Measurements from ENCODE around the gene GEMIN4.

GEMIN4 gene

DNA sequence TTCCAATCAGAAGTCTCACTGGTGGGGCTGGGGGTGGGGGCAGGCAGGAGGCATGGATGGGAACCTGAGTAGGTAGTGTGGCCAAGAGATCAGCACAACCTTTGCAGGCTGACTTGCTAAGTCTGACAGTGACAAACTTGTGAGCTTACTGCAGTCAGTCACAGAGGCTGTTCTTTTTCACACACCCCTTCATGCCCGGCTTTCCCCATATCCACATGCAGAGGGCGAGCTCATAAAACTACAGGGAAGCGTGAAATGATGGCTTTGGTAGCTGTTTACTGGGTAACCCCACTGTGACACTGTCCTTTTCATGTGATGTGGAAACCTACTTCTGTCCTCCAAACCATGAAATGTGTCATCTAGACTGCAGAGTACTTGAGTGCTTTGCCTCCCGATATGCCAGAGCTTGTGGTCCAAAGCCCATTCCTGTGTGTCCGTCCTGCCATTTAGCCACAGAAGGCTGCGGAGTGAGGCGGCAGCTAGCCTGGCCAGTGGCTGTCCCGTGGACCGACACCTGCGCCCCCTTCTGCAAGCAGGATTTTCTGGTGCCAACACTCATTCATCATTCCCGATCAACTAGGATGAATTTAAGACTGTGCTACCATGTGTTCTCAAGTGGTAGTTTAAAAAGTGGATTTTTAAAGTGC, 9.8 kb downstream of the GEMIN4 start:
- no peak for DNase-seq (ENCODE audit: low read depth, low spot score)

DNA sequence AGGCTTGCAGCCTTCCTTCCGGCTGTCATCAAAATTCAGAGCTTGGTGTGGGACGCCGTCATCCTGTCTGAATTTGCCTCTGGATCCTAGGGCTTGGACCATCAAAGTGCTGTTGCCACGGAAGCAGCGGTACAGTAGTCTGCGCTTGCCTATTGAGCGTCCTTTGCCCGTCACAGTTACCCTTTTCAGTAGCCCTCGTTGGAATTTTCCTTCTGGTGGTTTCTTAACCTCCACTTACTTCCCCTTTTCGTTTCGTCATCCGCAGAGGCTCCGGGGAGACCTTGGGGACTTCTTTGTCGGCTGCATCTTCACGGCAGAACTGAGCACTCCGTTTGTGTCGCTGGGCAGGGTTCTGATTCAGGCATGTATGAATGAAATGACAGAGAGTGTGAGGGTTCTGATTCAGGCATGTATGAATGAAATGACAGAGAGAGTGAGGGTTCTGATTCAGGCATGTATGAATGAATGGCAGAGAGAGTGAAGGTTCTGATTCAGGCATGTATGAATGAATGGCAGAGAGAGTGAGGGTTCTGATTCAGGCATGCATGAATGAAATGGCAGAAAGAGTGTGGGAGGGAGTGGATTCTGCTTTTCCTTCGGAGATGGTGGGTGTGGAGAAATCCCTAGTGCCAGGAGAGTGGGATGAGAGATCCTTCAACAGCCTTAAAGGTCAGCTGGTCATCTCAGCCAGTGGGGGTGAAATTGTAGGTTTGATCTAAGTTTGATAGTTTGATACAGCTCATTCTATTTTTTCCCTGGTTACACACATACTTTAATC, 11.6 kb downstream of the GEMIN4 start:
- DNase-seq (ENCODE audit: low read depth, low spot score): no peak

DNA sequence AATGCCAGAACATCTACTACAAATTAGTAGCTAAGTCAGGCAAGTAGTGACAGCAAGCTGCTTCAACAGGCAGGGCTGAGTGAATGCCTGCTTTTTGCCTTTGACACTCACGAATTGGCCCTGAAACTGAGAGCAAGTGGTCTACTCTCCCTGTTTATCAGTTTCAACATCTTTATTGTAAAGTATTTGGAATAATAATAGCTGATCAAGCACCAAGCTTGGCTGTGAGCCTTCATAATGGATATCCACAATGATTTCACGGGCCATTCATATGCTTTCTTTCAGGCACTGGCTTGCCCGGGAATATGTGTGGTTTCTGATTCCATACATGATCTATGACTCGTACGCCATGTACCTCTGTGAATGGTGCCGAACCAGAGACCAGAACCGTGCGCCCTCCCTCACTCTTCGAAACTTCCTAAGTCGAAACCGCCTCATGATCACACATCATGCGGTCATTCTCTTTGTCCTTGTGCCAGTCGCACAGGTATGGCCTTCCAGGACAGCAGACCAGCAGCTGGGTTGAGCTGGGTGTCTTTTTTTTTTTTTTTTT, 14.4 kb downstream of the GEMIN4 start:
- no peak for DNase-seq (ENCODE audit: low read depth, low spot score)

DNA sequence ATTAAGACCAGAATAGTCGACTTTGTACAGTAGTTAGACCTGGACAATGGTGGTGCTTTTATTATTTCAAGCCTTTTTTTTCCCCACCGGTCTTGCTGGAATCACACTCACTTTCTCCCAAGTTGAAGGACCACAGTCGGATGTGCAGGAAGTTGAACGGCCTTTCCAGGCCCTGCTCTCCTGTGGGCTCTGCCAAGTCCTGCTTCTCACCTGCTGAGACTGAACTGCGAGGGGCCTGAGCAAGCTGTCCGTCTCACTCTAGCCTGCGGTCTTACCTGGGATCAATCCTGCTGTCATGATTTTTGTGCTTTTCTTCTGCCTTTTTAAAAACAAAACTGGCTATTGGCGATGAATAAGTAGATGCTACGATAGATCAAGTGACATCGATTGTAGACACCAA, 18.3 kb downstream of the GEMIN4 start:
- no peak for DNase-seq (ENCODE audit: low read depth, low spot score)

DNA sequence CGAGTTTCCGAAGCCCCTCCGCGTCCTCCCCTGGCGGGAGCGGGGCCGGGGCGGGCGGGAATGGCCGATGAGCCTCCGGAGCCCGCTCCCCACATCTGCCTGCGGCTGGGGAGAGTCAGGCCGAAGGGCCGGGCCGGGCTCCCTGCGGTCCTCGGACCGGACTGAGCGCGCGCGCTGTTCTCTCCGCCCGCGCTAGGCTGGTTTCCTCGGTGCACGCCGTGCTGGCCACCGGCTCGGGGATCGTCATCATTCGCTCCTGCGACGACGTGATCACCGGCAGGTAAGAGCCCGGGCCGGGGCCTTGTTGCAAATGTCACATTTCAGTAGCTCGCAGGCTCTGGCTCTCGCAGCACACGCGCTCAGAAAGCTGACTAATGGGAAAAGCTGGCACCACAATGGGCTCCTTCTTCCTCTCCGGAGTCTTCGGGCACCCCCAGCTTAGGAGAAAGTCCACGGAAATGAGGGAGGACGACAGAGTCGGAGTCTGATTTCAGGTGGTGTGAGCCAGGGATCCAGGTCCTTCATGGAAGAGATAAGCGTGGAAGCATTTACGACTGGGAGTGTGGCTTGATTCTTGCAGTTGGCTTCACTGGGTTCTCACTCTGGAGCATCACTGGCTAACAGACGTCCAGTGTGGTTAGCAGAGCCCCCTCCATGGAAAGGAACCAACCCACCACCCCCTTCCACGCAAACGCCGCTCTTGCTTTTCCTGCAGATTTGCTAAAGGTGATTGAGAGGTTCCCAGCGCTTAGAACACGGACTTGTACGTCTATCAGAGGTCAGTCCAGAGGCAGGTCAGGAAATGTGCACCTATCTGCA, 19.0 kb downstream of the GEMIN4 start:
- no peak for DNase-seq (ENCODE audit: low read depth, low spot score)

DNA sequence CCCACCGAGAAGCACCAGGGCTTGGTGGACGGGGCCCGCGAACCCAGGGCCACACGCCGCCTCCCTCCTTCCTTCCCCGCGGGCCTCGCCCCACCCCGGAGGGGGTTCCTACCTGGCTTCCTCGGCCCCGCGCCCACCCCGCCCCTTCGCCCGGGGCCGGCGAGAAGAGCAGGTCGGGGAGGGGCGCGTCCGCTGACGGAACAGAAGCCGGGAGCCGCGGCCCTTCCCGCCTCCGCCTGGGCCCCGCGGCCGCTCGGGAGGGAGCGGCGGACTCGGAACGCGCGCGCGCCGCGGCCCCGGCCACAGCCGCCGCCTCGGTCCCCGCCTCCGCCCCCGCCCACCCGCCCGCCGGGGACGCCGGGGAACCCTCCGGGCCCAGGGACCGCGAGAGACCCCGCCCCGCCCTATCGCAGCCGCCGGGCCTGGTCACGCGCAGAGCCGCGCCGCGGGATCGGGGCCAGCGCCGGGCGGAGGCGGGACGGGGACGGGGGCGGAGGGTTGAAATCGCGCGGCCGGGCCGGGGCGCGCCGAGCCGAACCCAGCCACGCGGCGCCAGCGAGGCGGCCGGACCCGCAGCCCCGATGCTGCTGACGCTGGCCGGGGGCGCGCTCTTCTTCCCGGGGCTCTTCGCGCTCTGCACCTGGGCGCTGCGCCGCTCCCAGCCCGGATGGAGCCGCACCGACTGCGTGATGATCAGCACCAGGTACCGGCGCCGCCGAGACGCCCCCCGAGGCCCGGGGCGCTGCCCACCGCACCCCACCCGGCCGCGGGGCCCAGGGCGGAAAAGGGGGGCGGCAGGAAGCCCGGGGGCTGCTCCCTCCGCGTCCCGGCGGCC, 19.8 kb downstream of the GEMIN4 start, which contains the start of gene TLCD3A:
Gene TLCD3A (plus strand): TSS at position 530 of the 835 bp plus-strand sequence. CDS start 52 bp downstream, at position 582.
- no peak for DNase-seq (ENCODE audit: low read depth, low spot score)

DNA sequence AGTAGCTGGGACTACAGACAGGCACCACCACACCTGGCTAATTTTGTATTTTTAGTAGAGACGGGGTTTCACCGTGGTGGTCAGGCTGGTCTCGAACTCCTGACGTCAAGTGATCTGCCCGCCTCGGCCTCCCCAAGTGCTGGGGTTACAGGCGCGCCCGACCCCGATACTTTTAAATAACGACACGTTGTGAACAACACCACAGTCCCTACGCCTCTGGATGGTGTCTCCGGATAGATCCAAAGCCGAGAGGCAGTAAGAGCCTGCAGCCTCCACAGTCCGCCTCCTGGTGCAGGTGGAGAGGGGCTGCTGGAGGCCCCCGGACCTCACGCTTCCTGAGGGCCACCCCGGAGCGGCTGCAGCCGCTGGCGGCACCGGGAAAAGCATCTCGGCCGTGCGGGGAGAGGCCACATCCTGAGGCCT, 20.4 kb downstream of the GEMIN4 start:
- no peak for DNase-seq (ENCODE audit: low read depth, low spot score)

DNA sequence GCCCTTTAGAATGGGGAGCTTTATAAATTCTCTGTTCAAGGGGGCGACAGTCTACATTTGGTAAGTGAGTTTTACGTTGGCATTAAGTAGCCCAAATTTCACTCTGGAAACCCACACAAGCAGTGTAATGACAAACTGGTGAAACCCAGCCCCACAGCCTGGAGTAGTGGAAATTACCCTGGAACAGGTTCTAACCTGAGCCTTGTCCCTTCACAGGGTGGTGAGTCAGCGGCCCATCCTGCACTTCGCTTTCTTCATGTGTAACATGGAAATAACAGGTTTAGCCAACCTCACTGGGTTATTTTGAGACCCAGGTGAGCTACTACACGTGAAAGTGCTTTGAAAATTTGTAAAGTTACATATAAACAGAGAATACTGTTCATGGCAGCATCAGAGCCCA, 23.2 kb downstream of the GEMIN4 start:
- DNase-seq (ENCODE audit: low read depth, low spot score): no peak

DNA sequence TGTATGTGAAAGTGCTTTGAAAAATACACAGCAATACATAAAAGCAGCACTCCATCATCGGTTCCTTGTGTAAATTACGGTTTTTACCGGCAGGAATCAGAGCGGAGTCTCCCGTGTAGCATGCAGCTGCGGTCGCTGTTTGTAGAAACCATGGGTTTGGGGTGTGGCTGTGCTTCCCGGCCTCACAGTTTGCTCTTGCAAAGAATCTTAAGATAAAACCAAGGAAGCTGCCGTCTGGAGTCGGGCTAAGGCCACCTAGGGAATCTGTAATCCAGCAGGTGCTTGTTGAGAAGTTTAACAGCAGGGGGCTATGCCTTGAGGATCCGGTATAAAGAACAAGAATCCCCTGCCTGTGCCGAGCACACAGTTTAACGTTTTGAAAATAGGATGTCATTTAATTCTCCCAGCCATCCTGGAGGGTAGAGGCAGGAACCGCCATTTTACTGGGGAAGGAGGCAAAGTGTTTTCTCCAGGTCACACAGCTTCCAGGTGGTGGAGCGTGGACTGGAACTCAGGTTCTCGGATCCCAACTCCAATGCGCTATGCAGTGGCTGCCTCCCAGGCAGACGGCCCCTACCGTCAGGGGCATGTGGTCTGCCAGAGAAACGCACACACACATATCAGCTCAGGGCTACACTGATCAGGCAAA, 25.7 kb downstream of the GEMIN4 start:
- DNase-seq (ENCODE audit: low read depth, low spot score): no peak

DNA sequence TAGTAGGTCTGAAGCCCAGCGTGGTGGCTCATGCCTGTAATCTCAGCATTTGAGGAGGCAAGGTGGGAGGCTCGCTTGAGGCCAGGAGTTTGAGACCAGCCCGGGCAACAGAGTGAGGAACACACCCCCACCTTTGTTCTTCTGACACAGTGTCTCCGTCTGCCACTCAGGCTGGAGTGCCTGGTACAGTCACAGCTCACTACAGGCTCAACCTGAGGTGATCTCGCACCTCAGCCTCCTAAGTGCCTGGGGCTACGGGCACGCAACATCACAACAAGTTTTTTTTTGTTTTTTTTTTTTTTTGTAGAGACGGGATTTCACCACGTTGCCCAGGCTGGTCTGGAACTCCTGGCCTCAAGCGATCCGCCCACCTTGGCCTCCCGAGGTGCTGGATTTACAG, 26.3 kb downstream of the GEMIN4 start:
- DNase-seq (ENCODE audit: low read depth, low spot score): no peak

DNA sequence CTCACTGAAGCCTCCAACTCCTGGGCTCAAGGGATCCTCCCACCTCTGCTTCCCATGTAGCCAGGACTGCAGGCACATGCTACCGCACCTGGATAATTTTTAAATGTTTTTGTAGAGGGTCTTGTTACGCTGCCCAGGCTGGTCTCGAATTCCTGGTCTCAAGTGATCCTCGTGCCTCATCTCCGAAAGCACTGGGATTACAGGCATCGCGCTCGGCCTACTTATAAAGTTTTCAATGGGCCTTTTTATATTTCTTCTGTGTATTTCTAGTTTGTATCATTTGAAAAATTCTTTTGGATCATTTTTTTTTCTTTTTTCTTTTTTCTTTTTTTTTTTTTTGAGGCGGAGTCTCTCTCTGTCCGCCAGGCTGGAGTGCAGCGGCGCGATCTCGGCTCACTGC, 27.0 kb downstream of the GEMIN4 start:
- DNase-seq (ENCODE audit: low read depth, low spot score): no peak

DNA sequence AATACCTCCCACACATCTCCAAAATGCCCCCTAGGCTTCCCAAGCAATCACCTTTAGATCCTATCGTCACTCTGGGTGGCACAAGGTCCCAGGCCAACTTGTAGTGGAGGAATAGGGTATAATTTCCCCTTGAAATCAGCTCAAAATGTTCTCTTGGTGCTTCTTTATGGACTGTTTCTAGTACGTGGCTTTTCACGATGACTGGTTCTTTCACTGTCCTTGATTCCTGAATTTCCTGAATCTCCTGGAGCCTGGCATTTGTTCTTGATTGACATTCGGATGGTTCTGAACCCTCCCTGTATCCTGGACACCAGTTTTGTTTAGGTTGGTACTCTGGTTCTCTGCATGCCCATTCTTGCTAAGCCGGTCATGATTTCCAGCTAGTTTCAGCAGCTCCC, 30.5 kb downstream of the GEMIN4 start:
- no peak for DNase-seq (ENCODE audit: low read depth, low spot score)

DNA sequence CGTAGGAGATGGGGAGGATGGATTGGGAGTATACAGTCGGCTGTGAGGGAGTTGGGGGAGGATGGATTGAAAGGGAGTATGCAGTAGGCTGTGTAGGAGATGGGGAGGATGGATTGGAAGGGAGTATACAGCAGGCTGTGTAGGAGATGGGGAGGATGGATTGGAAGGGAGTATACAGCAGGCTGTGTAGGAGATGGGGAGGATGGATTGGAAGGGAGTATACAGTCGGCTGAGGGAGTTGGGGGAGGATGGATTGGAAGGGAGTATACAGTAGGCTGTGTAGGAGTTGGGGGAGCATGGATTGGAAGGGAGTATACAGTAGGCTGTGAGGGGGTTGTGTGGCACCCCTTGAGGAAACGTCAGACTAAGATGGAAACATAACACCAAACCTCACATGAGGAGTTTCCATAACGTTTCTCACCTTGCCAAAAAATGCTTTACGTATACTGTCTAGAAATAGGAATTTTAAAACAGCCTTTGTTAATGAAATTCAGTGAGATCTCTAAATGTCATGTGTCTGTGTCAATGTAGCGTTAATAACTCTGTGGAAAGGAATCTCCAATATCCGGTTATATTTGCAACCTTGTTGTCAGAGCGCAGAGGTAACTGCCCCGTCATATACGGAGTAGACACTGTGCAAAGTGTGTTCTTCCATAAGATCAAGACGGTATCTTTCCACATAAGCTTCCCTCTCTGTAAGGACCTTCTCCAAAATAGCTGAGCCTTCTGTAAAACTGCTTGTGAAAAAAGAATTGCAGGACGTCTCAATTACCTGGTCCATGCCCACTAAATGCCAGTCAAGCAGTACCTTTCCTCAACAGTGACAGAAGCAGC, 31.1 kb downstream of the GEMIN4 start:
- no peak for DNase-seq (ENCODE audit: low read depth, low spot score)

DNA sequence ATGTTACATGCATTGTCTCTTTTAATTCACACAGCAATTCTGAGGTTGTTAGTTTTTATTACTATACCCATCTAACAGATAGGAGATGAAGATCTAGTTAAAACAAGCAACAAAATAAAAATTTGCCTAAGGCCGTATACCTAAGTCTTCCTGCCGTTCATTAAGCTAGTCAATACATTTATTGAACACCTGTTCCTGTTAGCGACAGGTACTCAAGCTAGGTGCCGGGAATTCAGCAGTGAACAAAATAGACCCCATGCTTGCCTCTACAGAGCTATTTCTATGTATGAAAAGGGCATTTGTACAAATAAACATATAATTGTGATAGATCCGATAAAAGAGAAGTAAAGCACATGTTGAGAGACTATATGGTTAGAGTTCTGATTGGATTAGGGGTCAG, 34.0 kb downstream of the GEMIN4 start:
- DNase-seq (ENCODE audit: low read depth, low spot score): no peak

DNA sequence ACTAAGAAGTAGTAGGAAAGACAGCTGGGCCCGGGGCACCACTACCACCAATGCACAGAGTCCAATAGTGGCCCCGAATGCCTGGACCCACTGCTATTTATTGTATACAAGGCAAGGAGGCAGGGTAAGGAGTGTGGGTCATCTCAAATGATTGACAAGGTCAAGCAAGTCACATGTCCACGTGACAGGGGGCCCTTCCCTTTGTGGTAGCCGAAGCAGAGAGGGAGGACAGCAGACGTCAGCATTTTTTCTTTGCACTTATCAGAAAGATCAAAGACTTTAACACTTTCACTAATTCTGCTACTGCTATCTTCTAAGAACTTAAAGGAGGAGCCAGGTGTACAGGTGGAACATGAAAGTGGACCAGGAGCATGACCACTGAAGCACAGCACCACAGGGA, 43.9 kb downstream of the GEMIN4 start:
- DNase-seq (ENCODE audit: low read depth, low spot score): no peak

DNA sequence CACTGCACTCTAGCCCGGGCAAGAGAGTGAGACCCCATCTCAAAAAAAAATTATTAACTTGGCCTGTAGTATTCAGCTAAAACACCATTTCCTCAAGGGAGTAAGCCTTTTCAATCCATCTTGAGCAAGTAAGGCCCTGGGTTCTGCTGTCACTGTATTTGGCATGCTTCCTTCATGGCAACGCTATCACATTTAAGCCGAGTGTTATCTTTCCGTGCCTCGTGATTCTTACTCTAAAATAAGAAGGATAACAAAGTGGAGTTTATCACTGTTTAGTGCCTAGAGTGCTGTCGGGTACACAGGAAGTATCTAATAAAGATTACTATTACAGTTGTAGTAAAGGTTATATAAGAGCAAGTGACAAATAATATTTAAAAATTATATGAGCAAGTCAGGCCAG, 46.2 kb downstream of the GEMIN4 start:
- no peak for DNase-seq (ENCODE audit: low read depth, low spot score)

DNA sequence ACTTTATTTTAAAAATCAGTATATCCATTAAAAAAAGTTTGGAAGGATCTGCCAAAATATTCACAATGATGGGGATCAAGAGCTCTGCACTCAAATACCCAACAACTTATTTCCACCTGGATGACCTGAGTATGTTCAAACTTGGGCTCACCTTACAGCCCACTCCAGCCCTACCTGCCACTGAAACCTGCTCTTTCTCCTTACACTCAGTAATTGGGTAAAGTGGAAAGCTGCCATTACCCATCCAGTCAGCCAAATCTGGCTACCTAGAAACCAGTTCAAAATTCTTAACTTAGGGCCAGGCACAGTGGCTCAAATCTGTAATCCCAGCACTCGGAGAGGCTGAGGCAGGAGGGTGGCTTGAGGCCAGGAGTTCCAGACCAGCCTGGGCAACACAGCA, 47.1 kb downstream of the GEMIN4 start:
- DNase-seq (ENCODE audit: low read depth, low spot score): no peak

DNA sequence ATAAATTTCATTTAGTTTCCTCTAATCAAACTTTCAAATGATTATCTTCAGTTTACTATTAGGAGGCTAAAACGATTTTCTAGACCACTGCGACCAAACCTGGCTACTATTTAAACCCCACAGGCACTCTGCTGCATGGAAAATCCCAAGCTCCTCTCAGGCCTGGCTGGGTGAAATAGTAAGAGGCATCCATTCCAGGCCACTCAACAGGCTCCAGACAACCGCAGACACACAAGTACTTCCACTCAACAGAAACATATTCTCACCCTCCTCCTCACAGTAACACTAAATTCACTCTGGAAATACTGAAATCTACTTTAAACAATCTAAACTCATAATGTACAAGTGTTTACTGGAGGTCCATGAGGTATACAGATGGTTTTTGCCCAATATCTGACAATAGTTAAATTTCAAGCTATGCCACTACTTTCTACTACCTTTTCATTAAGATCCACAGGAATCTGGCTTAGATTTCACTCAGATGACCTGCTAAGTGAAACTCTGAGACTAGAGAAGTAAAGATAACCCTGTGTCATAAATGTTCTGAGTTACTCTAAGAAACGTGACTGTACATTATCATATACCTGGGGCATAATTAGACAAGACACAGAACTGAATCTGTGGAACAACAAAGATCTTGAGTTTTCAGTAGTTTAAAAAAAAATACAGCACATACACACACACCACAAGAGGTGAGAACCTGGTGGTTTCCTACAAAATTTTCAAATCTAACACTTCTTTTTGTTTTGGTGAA, 47.8 kb downstream of the GEMIN4 start:
- no peak for DNase-seq (ENCODE audit: low read depth, low spot score)

All from activated CD4-positive, CD25-positive, alpha-beta regulatory T cell treated with anti-CD3 and anti-CD28 coated beads, Interleukin-2, amount 50 U/mL, for 16 hours (primary cell).